ENCODE results near the gene LRCH3. TPM values are rescaled to one million over a fixed set of nuclear protein-coding genes. Genes with fewer than 3 reads are reported as not detected.

Gene LRCH3
- total RNA-seq, 4 donors from 2014 or later: 22.5 to 34.3 (median 27.7) TPM

GRCh38 chr3:197836244-197836643 is 45.2 kb downstream of the LRCH3 start:
- no peak overlapping the region for H3K4me3 ChIP-seq (ENCODE audit: low read depth, poor library complexity, severe bottlenecking)
- DNase-seq (ENCODE audit: low spot score in 2 of 2): no peak
- intact Hi-C loops (cut with DNase I; ENCODE audit: low total_unique reads): no loop called here
- TF ChIP-seq CTCF (IDR thresholded peaks at IDR 0.05): no peak
- no peak for TF ChIP-seq POLR2A (IDR thresholded peaks at IDR 0.05)

DNA sequence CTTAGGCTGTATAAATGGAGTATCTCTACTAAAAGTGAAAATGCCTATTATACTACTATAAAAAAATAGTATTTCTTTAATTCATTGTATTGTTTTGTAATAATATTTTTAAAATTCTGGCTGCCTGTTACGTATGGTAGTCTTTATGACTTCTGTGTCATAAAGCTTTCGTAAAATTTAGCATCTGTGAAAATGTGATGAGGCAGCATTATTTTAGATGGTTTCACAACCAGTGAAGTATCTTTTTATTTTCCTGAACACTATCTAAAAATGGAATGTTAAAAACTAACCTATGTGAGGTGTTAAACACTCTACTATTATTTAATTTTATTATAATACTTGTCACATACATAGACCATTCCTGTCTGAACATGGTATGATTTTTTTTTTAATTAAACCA is 46.2 kb downstream of the LRCH3 start:
- TF ChIP-seq POLR2A (IDR thresholded peaks at IDR 0.05) (no peak), CTCF (IDR thresholded peaks at IDR 0.05) (no peak)
- WGBS, 2 donors: 94 to 97% methylated on average over 2 of the region's 2 CpGs
- intact Hi-C loops (cut with DNase I; ENCODE audit: low total_unique reads): no loop called here
- no peak overlapping the region for H3K4me3 ChIP-seq (ENCODE audit: low read depth, poor library complexity, severe bottlenecking)
- DNase-seq (ENCODE audit: low spot score in 2 of 2): no peak

- 94 to 95% methylated on average over 5 of the region's 5 CpGs for WGBS, 2 donors
- TF ChIP-seq POLR2A (IDR thresholded peaks at IDR 0.05) (no peak), CTCF (IDR thresholded peaks at IDR 0.05) (no peak)
- no peak overlapping the region for H3K4me3 ChIP-seq (ENCODE audit: low read depth, poor library complexity, severe bottlenecking)
- intact Hi-C loops (cut with DNase I; ENCODE audit: low total_unique reads): no loop called here
- no peak for DNase-seq (ENCODE audit: low spot score in 2 of 2)
Measured at GRCh38 chr3:197841789-197842188, 50.7 kb downstream of the LRCH3 start.

DNA sequence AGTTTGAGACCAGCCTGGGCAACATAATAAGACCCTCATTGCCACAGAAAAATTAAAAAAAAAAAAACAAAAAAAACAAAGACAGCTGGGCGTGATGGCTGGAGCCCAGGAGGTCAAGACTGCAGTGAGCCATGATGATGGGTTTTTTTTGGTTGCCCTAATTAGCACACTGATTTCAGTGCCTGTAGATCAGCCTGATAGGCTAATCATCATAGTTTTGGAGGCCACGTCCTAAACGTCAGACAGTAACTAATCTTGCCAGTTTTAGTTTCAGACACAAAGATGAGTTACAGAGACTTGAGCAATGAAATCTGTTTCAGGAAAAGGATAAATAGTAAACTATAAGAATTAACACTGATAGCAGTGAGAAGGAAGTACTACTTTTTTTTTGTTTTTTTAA is 55.4 kb downstream of the LRCH3 start:
- TF ChIP-seq POLR2A (IDR thresholded peaks at IDR 0.05): no peak
- 66 to 70% methylated on average over 3 of the region's 3 CpGs for WGBS, 2 donors
- intact Hi-C loops (cut with DNase I; ENCODE audit: low total_unique reads): no loop called here
- DNase-seq (ENCODE audit: low spot score in 2 of 2): no peak
- H3K4me3 ChIP-seq (ENCODE audit: low read depth, poor library complexity, severe bottlenecking): no peak overlapping the region

GRCh38 chr3:197847866-197848401 is 56.9 kb downstream of the LRCH3 start:
- WGBS, 2 donors: 43 to 46% methylated on average over 8 of the region's 8 CpGs

DNA sequence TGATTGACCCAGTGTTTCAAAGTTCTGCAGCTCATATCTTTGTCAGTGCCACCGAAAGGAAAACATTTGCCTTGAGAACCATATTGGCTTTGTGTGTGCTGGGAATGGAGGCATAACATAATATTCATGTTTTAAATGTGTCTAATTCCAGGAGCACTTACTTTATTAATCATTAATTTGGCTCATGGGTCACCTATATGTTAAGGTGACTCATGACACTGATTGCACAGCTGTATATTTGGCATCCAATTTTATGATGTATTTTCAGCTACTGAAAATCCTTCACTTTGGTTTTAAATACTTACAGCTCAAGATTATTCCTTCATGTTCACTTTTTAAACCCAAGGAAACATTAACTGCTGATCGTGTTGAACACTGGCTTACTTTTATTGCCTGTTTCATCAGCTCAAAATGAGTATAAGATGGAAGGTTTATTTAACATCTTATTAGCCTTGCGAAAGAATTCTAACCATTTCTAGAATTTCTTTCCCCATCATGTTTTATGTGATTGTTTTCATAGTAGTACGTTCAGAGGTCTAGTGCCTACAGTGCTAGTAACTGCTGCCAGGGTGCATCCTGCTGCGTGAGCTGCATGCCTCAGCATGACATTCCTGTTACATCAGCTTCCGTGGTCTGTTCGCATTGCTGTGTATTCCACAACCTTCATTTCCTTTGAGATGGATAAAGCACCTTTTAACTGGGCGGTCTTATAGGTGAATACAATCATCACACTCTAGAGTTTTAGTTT is 63.7 kb downstream of the LRCH3 start:
- DNase-seq (ENCODE audit: low spot score in 2 of 2): no peak
- 65 to 83% methylated on average over 8 of the region's 8 CpGs for WGBS, 2 donors
- TF ChIP-seq POLR2A (IDR thresholded peaks at IDR 0.05): no peak
- no peak for TF ChIP-seq CTCF (IDR thresholded peaks at IDR 0.05)
- intact Hi-C loops (cut with DNase I; ENCODE audit: low total_unique reads): no loop called here
- H3K4me3 ChIP-seq (ENCODE audit: low read depth, poor library complexity, severe bottlenecking): no peak overlapping the region

More at GRCh38 chr3:197847866-197848401, 56.9 kb downstream of the LRCH3 start:
- intact Hi-C loops (cut with DNase I; ENCODE audit: low total_unique reads): no loop called here
- H3K4me3 ChIP-seq (ENCODE audit: low read depth, poor library complexity, severe bottlenecking): no peak overlapping the region
- TF ChIP-seq CTCF (IDR thresholded peaks at IDR 0.05): no peak
- DNase-seq (ENCODE audit: low spot score in 2 of 2): no peak
